ENCODE results near the gene SEMA5A.

GRCh38 chr5:9156282-9156681 is 389.6 kb downstream of the SEMA5A start:
- TF ChIP-seq CTCF (IDR thresholded peaks at IDR 0.05) (peak in 2 of 5 experiments; percentile 20 to 21), POLR2A (IDR thresholded peaks at IDR 0.05) (no peak), POLR2AphosphoS5 (IDR thresholded peaks at IDR 0.05) (no peak)
